Stimulated activated naive CD4-positive, alpha-beta T cell treated with Interleukin-2 at 50 U/mL for 16 hours (primary cell): ENCODE data around the gene CARMIL1.

Experiments
- DNase-seq: peaks from one replicate; lab custom pipeline; 2025; lab: John Stamatoyannopoulos, UW

The CARMIL1 gene

GRCh38 chr6:25477006-25477590 is 197.9 kb downstream of the CARMIL1 start:
- no peak for DNase-seq

- DNase-seq = no peak
Measured at GRCh38 chr6:25478973-25479372, 199.8 kb downstream of the CARMIL1 start.

GRCh38 chr6:25481267-25481666 is 202.1 kb downstream of the CARMIL1 start:
- DNase-seq = no peak

GRCh38 chr6:25482996-25483395 is 203.8 kb downstream of the CARMIL1 start:
- no peak for DNase-seq

- no peak for DNase-seq
Measured at GRCh38 chr6:25483943-25484342, 204.8 kb downstream of the CARMIL1 start.

- no peak for DNase-seq
Measured at GRCh38 chr6:25484900-25485299, 205.7 kb downstream of the CARMIL1 start.

GRCh38 chr6:25485821-25486534 is 206.8 kb downstream of the CARMIL1 start:
- DNase-seq = no peak

GRCh38 chr6:25486550-25486949 is 207.4 kb downstream of the CARMIL1 start:
- no peak for DNase-seq

GRCh38 chr6:25487012-25487411 is 207.8 kb downstream of the CARMIL1 start:
- no peak for DNase-seq

GRCh38 chr6:25488156-25488555 is 209.0 kb downstream of the CARMIL1 start:
- no peak for DNase-seq

GRCh38 chr6:25489399-25489798 is 210.2 kb downstream of the CARMIL1 start:
- no peak for DNase-seq

- DNase-seq = peak; percentile 35
Measured at GRCh38 chr6:25490018-25490801, 211.0 kb downstream of the CARMIL1 start.

- DNase-seq = no peak
Measured at GRCh38 chr6:25492951-25493350, 213.8 kb downstream of the CARMIL1 start.

GRCh38 chr6:25494469-25494868 is 215.3 kb downstream of the CARMIL1 start:
- no peak for DNase-seq

- DNase-seq = no peak
Measured at GRCh38 chr6:25497383-25498040, 218.3 kb downstream of the CARMIL1 start.

GRCh38 chr6:25498505-25498904 is 219.3 kb downstream of the CARMIL1 start:
- no peak for DNase-seq

GRCh38 chr6:25499615-25500235 is 220.6 kb downstream of the CARMIL1 start:
- DNase-seq = no peak

GRCh38 chr6:25503686-25504085 is 224.5 kb downstream of the CARMIL1 start:
- no peak for DNase-seq

- no peak for DNase-seq
Measured at GRCh38 chr6:25504661-25505060, 225.5 kb downstream of the CARMIL1 start.

GRCh38 chr6:25506020-25506419 is 226.8 kb downstream of the CARMIL1 start:
- DNase-seq = no peak

GRCh38 chr6:25508051-25508450 is 228.9 kb downstream of the CARMIL1 start:
- no peak for DNase-seq

GRCh38 chr6:25511376-25511775 is 232.2 kb downstream of the CARMIL1 start:
- no peak for DNase-seq
